CD4-positive, alpha-beta T cell treated with Interleukin-6 at 100 ng/mL for 8 hours (primary cell): ENCODE measurements around the gene MCC.

Source experiments
- DNase-seq: peaks from one replicate; pipeline ENCODE4 v3.0.0-alpha.2; 2020; ENCODE audit warnings: mixed read lengths, low spot score

Gene MCC

DNA sequence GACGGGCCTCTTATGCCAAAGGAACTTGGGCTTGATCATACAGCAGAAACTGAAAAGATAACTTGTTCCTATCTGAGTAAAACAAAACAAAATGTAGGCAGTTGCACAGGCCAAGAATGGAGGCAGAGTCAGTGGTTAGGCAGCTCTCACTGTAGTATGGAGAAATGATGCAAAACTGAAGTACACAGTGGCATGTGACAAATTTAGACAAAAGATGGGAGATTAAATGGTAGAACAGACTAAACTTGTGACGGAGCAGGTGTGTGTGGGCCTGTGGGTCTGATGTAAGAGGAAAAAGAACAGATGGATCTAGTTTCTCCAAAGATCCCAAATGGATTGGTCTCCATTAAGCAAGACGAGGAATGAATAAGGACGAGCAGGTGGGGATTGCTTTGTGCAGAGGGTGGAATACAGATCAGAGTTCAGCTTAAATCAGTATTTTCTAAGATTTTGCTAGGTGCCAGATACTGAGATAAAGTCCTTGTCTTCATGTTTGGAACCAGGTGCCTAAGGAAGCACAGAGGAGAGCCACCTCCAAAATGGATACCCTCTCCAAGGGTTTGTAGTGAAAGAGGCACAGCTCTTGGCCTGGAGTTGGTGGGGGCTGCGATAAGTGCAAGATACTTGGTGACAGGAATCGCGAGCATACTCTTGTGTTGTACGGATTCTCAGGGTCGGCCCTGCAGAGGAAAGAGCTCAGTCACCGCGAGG is 512.4 kb downstream of the MCC start:
- DNase-seq: no peak

DNA sequence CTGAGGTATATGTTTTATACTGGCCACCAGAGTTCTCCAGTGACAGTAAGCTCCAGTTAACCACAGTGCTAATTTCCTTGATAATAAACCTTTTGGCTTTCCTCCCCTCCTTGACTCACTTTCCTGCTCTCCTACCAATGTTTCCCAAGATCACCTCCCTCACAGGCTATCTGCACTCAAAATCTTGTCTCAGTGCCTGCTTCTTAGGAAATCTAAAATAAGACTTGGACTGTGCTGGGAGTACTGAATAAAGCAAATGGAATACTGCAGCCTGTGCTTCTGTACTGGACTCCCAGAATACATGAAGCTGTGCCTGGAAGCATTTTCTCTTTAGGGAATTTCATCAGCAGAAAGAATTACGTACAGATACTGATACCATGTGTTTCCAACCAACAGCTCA is 513.4 kb downstream of the MCC start:
- no peak for DNase-seq

DNA sequence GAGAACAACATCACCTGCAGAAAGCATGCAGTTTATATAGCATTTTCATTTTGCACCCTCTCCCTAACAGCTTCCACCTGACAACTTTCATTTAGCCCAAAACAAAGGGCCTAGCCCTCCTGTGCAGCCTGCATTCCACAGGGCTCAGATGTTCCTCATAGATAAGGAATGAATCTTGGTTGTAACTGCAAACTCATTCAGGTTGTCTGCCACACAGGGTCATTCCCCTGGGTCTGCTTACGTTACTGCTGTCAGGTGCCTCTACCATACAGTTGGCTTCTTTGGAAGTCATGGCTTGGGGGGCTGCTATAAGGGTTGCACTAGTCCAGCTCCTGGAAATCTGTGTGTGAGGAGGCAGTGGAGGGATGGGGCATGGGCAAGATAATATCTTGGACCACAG is 514.3 kb downstream of the MCC start:
- DNase-seq: no peak

DNA sequence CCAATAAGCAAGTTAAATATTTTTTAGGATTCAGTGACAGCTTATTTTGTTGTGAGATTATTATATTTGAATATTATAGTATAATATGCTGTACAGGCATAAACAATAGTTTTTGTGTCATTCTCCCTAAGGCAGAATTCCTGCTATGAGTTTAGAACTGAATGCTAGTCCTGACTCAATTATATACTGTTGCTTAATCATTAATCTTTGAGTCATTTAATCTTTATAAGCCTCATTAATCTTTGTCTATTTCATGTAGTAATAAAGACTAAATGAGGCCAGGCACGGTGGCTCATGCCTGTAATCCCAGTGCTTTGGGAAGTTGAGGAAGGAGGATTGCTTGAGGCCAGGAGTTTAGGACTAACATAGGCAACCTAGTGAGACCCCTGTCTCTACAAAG is 515.2 kb downstream of the MCC start:
- no peak for DNase-seq
